SK-N-SH (cell line): ENCODE data around the gene ETHE1.

ENCODE experiments used
- EZH2phosphoT487 ChIP-seq: fragments of 200-600 bp; sonication (generic); IDR thresholded peaks from 2 replicates; pipeline ENCODE4 v1.6.1; 2017; ENCODE audit warnings: low read depth, mixed run types, mild to moderate bottlenecking, antibody characterized with exemption, moderate library complexity, borderline replicate concordance
- FOSL2 ChIP-seq: IDR thresholded peaks from 2 replicates; pipeline ENCODE4 v1.4.0; 2012; ENCODE audit warnings: low read depth, mild to moderate bottlenecking, moderate library complexity, borderline replicate concordance
- JUND ChIP-seq: IDR thresholded peaks from 2 replicates; pipeline ENCODE4 v1.4.0; 2012
- RAD21 ChIP-seq: IDR thresholded peaks from 2 replicates; pipeline ENCODE4 v1.6.1; 2012; ENCODE audit warnings: mild to moderate bottlenecking, low read length
- TF ChIP-seq, protein P1 (sequence below): fragments of 200-600 bp; sonication (generic); IDR thresholded peaks from 2 replicates; pipeline ENCODE4 v1.6.1; 2017; ENCODE audit warnings: antibody characterized with exemption, mild to moderate bottlenecking, moderate library complexity
- TF ChIP-seq, protein P2 (sequence below): IDR thresholded peaks from 2 replicates; pipeline ENCODE4 v1.6.1; 2012; ENCODE audit warnings: mild to moderate bottlenecking, low read depth, low read length, moderate library complexity

DNA sequence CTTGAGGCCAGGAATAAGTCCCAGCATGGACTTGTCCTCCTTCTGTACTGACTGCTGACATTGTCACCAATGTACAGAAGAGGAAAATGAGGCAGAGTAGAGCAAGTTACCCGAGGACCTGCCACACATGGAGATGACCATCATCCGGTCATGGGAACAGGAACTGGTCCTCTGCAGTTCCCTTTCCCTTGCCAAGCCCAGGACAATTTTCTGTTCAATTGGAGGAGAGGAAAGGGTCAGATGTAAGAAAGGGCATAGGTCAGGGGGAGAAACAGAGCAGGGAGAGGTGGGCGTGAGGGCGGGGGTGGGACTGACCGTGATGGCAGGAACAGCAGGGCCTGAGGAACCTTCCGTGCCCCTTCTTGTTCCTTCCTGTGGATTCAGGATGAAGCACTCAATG lies 41.0 kb downstream of the ETHE1 start:
- TF ChIP-seq RAD21, result no peak
- TF ChIP-seq, protein P1, sequence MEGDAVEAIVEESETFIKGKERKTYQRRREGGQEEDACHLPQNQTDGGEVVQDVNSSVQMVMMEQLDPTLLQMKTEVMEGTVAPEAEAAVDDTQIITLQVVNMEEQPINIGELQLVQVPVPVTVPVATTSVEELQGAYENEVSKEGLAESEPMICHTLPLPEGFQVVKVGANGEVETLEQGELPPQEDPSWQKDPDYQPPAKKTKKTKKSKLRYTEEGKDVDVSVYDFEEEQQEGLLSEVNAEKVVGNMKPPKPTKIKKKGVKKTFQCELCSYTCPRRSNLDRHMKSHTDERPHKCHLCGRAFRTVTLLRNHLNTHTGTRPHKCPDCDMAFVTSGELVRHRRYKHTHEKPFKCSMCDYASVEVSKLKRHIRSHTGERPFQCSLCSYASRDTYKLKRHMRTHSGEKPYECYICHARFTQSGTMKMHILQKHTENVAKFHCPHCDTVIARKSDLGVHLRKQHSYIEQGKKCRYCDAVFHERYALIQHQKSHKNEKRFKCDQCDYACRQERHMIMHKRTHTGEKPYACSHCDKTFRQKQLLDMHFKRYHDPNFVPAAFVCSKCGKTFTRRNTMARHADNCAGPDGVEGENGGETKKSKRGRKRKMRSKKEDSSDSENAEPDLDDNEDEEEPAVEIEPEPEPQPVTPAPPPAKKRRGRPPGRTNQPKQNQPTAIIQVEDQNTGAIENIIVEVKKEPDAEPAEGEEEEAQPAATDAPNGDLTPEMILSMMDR, result no peak
- no peak for TF ChIP-seq EZH2phosphoT487
- TF ChIP-seq FOSL2, result no peak
- TF ChIP-seq, protein P2, sequence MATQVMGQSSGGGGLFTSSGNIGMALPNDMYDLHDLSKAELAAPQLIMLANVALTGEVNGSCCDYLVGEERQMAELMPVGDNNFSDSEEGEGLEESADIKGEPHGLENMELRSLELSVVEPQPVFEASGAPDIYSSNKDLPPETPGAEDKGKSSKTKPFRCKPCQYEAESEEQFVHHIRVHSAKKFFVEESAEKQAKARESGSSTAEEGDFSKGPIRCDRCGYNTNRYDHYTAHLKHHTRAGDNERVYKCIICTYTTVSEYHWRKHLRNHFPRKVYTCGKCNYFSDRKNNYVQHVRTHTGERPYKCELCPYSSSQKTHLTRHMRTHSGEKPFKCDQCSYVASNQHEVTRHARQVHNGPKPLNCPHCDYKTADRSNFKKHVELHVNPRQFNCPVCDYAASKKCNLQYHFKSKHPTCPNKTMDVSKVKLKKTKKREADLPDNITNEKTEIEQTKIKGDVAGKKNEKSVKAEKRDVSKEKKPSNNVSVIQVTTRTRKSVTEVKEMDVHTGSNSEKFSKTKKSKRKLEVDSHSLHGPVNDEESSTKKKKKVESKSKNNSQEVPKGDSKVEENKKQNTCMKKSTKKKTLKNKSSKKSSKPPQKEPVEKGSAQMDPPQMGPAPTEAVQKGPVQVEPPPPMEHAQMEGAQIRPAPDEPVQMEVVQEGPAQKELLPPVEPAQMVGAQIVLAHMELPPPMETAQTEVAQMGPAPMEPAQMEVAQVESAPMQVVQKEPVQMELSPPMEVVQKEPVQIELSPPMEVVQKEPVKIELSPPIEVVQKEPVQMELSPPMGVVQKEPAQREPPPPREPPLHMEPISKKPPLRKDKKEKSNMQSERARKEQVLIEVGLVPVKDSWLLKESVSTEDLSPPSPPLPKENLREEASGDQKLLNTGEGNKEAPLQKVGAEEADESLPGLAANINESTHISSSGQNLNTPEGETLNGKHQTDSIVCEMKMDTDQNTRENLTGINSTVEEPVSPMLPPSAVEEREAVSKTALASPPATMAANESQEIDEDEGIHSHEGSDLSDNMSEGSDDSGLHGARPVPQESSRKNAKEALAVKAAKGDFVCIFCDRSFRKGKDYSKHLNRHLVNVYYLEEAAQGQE, result no peak
- TF ChIP-seq JUND, result no peak
